NCI-H226 (cell line): ENCODE results near the gene CASP1.
"Not testable (repeated sequence)": the region's sequence is repeated elsewhere in the genome, so short reads cannot be mapped to it uniquely, and the experiment has no call there.

Source experiments
- DNase-seq: peaks from one replicate; pipeline ENCODE4 v3.0.0-alpha.2; 2015

Gene CASP1

GRCh38 chr11:105034813-105035620 lies at the start of gene CASP1:
Gene CASP1, minus strand, starts transcription at chr11:105035144. Its CDS starts 31 bp downstream, at chr11:105035113.
- DNase-seq = peak; percentile 69

GRCh38 chr11:105081412-105082150 lies 46.6 kb upstream of the CASP1 start:
- DNase-seq = no peak

- DNase-seq = not testable (repeated sequence)
Observed at GRCh38 chr11:105080171-105080906, 45.4 kb upstream of the CASP1 start.

- no peak for DNase-seq
Observed at GRCh38 chr11:105078283-105078682, 43.3 kb upstream of the CASP1 start.

GRCh38 chr11:105077141-105077790 lies 42.3 kb upstream of the CASP1 start:
- DNase-seq = not testable (repeated sequence)

GRCh38 chr11:105074166-105074530 lies 39.2 kb upstream of the CASP1 start:
- DNase-seq = no peak

- DNase-seq = no peak
Observed at GRCh38 chr11:105073456-105074165, 38.7 kb upstream of the CASP1 start.

GRCh38 chr11:105072080-105072479 lies 37.1 kb upstream of the CASP1 start:
- DNase-seq = not testable (repeated sequence)

GRCh38 chr11:105071089-105071732 lies 36.3 kb upstream of the CASP1 start:
- DNase-seq = no peak

GRCh38 chr11:105070306-105070705 lies 35.4 kb upstream of the CASP1 start:
- no peak for DNase-seq

- not testable (repeated sequence) for DNase-seq
Observed at GRCh38 chr11:105069749-105070148, 34.8 kb upstream of the CASP1 start.

- DNase-seq = not testable (repeated sequence)
Observed at GRCh38 chr11:105063245-105063941, 28.4 kb upstream of the CASP1 start.

GRCh38 chr11:105057432-105057831 lies 22.5 kb upstream of the CASP1 start:
- no peak for DNase-seq

- no peak for DNase-seq
Observed at GRCh38 chr11:105056446-105056845, 21.5 kb upstream of the CASP1 start.

GRCh38 chr11:105054723-105055493 lies 20.0 kb upstream of the CASP1 start:
- DNase-seq = no peak

- DNase-seq = no peak
Observed at GRCh38 chr11:105052487-105052886, 17.5 kb upstream of the CASP1 start.

GRCh38 chr11:105051559-105051958 lies 16.6 kb upstream of the CASP1 start:
- no peak for DNase-seq

- DNase-seq = no peak
Observed at GRCh38 chr11:105049481-105049880, 14.5 kb upstream of the CASP1 start.

- DNase-seq = peak; percentile 93
Observed at GRCh38 chr11:105046898-105047579, 12.1 kb upstream of the CASP1 start.
